GM19351 (cell line): ENCODE data around the gene CDR2L.
"Not testable (repeated sequence)": the region's sequence is repeated elsewhere in the genome, so short reads cannot be mapped to it uniquely, and the experiment has no call there.

Experiments used
- ATAC-seq: cut with Tn5 transposase; IDR thresholded peaks from one replicate; pipeline ENCODE4 v1.9.1; 2021; ENCODE audit warnings: mild to moderate bottlenecking, moderate library complexity; ENCODE audit not compliant: unreplicated experiment

CDR2L gene

GRCh38 chr17:74957935-74958740 is 29.3 kb upstream of the CDR2L start:
- ATAC-seq = no peak

GRCh38 chr17:74959826-74960515 is 27.5 kb upstream of the CDR2L start:
- no peak for ATAC-seq

- ATAC-seq = peak; percentile 68
Observed at GRCh38 chr17:74960570-74961342, 26.7 kb upstream of the CDR2L start.

GRCh38 chr17:74961657-74962350 is 25.6 kb upstream of the CDR2L start:
- ATAC-seq = no peak

- ATAC-seq = no peak
Observed at GRCh38 chr17:74962622-74963394, 24.6 kb upstream of the CDR2L start.

GRCh38 chr17:74963656-74964055 is 23.8 kb upstream of the CDR2L start:
- no peak for ATAC-seq

- ATAC-seq = no peak
Observed at GRCh38 chr17:74964246-74964761, 23.1 kb upstream of the CDR2L start.

- ATAC-seq = no peak
Observed at GRCh38 chr17:74964988-74965622, 22.3 kb upstream of the CDR2L start.

GRCh38 chr17:74968361-74968780 is 19.1 kb upstream of the CDR2L start:
- ATAC-seq = no peak

- not testable (repeated sequence) for ATAC-seq
Observed at GRCh38 chr17:74969501-74969900, 17.9 kb upstream of the CDR2L start.

- no peak for ATAC-seq
Observed at GRCh38 chr17:74970395-74970794, 17.0 kb upstream of the CDR2L start.

GRCh38 chr17:74971069-74971841 is 16.2 kb upstream of the CDR2L start:
- ATAC-seq = no peak

- no peak for ATAC-seq
Observed at GRCh38 chr17:74971842-74972106, 15.7 kb upstream of the CDR2L start.

GRCh38 chr17:74972107-74972972 is 15.1 kb upstream of the CDR2L start, which contains the start of gene HID1:
Gene HID1 (minus strand): TSS chr17:74972759. CDS start chr17:74972656, 103 bp downstream.
- ATAC-seq = no peak

GRCh38 chr17:74972973-74973328 is 14.5 kb upstream of the CDR2L start:
- no peak for ATAC-seq

GRCh38 chr17:74975943-74976342 is 11.5 kb upstream of the CDR2L start:
- no peak for ATAC-seq

- ATAC-seq = no peak
Observed at GRCh38 chr17:74977802-74978201, 9.6 kb upstream of the CDR2L start.

- ATAC-seq = no peak
Observed at GRCh38 chr17:74978240-74978639, 9.2 kb upstream of the CDR2L start.
